AML-193 (cell line): ENCODE results near the gene TTC3.
"Not testable (repeated sequence)": the region's sequence is repeated elsewhere in the genome, so short reads cannot be mapped to it uniquely, and the experiment has no call there.

Source experiments
- DNase-seq, 2 experiments: peaks; one replicate each; lab custom pipeline; 2025; lab: John Stamatoyannopoulos, UW

The TTC3 gene

GRCh38 chr21:37095821-37096220 is 22.8 kb downstream of the TTC3 start:
- no peak for DNase-seq

- DNase-seq, result no peak
Observed at GRCh38 chr21:37098751-37099150, 25.7 kb downstream of the TTC3 start.

- no peak for DNase-seq
Observed at GRCh38 chr21:37100316-37100715, 27.3 kb downstream of the TTC3 start.

GRCh38 chr21:37101384-37101783 is 28.3 kb downstream of the TTC3 start:
- no peak for DNase-seq

- not testable (repeated sequence) for DNase-seq
Observed at GRCh38 chr21:37102746-37103145, 29.7 kb downstream of the TTC3 start.

GRCh38 chr21:37106998-37107397 is 33.9 kb downstream of the TTC3 start:
- DNase-seq, result no peak

GRCh38 chr21:37111029-37111428 is 38.0 kb downstream of the TTC3 start:
- DNase-seq, result not testable (repeated sequence)

GRCh38 chr21:37114301-37114700 is 41.2 kb downstream of the TTC3 start:
- not testable (repeated sequence) for DNase-seq

- DNase-seq, result not testable (repeated sequence)
Observed at GRCh38 chr21:37116459-37116858, 43.4 kb downstream of the TTC3 start.

- no peak for DNase-seq
Observed at GRCh38 chr21:37117204-37117603, 44.1 kb downstream of the TTC3 start.

GRCh38 chr21:37118187-37118826 is 45.3 kb downstream of the TTC3 start:
- no peak for DNase-seq

- DNase-seq, result no peak
Observed at GRCh38 chr21:37119421-37120218, 46.6 kb downstream of the TTC3 start.

- no peak for DNase-seq
Observed at GRCh38 chr21:37128076-37128475, 55.0 kb downstream of the TTC3 start.

GRCh38 chr21:37130971-37131370 is 57.9 kb downstream of the TTC3 start:
- no peak for DNase-seq

- no peak for DNase-seq
Observed at GRCh38 chr21:37136261-37136660, 63.2 kb downstream of the TTC3 start.

- DNase-seq, result no peak
Observed at GRCh38 chr21:37136744-37137143, 63.7 kb downstream of the TTC3 start.

- no peak for DNase-seq
Observed at GRCh38 chr21:37139154-37139553, 66.1 kb downstream of the TTC3 start.

- DNase-seq, result no peak
Observed at GRCh38 chr21:37139902-37140301, 66.8 kb downstream of the TTC3 start.

- DNase-seq, result not testable (repeated sequence)
Observed at GRCh38 chr21:37143392-37143791, 70.3 kb downstream of the TTC3 start.

GRCh38 chr21:37145635-37146111 is 72.6 kb downstream of the TTC3 start:
- DNase-seq, result no peak

GRCh38 chr21:37146320-37147235 is 73.5 kb downstream of the TTC3 start:
- DNase-seq, result no peak

- no peak for DNase-seq
Observed at GRCh38 chr21:37149411-37149810, 76.4 kb downstream of the TTC3 start.
